ENCODE measurements around the gene SHOC1. TPM values are rescaled to one million over a fixed set of nuclear protein-coding genes. Genes with fewer than 3 reads are reported as not detected.

SHOC1 gene
- total RNA-seq = not detected in 2 replicates
- polyA plus RNA-seq = 0.12 and 0.37 TPM in 2 replicates

DNA sequence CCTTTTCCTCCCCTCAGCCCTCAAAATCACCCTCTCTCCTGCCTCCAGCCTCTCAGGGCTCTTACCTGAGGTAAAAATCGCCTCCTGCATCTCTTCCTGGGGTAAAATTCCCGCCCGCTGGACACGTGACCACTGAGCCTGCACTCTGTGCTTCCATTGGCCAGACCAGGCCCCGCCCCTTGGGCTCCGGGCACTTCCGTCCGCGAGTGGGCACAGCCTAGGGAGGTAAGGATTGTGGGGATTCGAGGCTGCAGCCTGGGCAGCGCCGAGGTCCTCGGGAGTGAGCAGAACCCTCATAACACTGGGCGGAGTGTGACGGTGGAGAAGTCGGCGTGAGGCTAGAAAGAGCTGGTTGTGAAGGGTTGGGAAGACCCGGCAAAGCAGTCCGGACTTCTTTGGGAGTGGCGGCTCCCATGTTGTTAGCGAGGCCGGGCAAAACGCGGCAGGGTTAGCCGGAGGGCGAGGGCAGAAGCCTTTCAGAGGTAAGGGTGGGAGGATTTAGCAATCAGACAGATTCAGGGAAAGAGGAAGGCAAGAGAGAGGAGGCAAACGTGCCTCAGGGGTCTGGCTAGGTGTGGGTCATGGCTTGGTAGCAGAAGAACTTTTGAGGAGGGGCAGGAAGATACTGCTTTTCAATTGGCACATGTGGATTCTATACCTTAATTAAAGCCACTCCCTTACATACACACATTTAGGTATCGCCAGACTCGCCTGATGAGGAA is at the start of gene SHOC1:
TSS of gene SHOC1 (minus strand) at position 103 of the 722 bp plus-strand sequence. CDS start 3,519 bp downstream, outside the sequence.
- H3K27ac ChIP-seq = no peak within 1 kb of the TSS
- no peak within 1 kb of the TSS for H3K4me3 ChIP-seq
- DNase-seq (ENCODE audit: low read depth in 1 of 2, low spot score in 1 of 2) = no peak
- no peaks in the 10 kb centered on the region for H3K27me3 ChIP-seq
- H3K36me3 ChIP-seq = no peaks in the 10 kb centered on the region
- TF ChIP-seq, protein P1, sequence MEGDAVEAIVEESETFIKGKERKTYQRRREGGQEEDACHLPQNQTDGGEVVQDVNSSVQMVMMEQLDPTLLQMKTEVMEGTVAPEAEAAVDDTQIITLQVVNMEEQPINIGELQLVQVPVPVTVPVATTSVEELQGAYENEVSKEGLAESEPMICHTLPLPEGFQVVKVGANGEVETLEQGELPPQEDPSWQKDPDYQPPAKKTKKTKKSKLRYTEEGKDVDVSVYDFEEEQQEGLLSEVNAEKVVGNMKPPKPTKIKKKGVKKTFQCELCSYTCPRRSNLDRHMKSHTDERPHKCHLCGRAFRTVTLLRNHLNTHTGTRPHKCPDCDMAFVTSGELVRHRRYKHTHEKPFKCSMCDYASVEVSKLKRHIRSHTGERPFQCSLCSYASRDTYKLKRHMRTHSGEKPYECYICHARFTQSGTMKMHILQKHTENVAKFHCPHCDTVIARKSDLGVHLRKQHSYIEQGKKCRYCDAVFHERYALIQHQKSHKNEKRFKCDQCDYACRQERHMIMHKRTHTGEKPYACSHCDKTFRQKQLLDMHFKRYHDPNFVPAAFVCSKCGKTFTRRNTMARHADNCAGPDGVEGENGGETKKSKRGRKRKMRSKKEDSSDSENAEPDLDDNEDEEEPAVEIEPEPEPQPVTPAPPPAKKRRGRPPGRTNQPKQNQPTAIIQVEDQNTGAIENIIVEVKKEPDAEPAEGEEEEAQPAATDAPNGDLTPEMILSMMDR (IDR thresholded peaks at IDR 0.05; ENCODE audit: low read depth, low read length) = no peak
- no peaks in the 10 kb centered on the region for H3K4me1 ChIP-seq (ENCODE audit: low read depth)
- H3K9me3 ChIP-seq (ENCODE audit: low read depth) = no peaks in the 10 kb centered on the region

DNA sequence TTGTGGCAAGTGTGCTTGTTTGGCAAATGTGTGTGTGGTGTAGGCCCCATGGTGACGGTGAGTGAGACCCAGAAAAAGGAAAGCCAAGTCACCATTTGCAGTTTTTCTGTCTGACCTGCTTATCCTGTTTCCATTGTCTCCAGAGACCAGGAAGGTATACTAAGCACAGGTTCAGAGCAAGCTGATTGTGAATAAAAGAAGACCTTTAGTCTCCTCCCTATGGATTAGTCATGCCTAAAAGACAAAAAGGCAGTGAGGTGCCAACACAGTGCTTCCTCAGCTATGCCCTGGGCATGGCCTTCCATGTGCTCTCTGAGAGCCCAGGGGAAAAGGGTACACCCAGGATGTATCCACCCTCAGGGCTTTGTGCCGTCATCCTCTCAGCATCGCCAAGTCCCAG is 49.2 kb upstream of the SHOC1 start:
- Histone ChIP-seq H3K4me1 (ENCODE audit: low read depth) (no peaks in the 10 kb centered on the region), H3K9me3 (ENCODE audit: low read depth) (no peaks in the 10 kb centered on the region), H3K27ac (no peak overlapping the region), H3K36me3 (no peaks in the 10 kb centered on the region), H3K4me3 (no peak overlapping the region), H3K27me3 (no peaks in the 10 kb centered on the region)
- TF ChIP-seq, protein P1 (IDR thresholded peaks at IDR 0.05; ENCODE audit: low read depth, low read length) = no peak
- no peak for DNase-seq (ENCODE audit: low read depth in 1 of 2, low spot score in 1 of 2)

DNA sequence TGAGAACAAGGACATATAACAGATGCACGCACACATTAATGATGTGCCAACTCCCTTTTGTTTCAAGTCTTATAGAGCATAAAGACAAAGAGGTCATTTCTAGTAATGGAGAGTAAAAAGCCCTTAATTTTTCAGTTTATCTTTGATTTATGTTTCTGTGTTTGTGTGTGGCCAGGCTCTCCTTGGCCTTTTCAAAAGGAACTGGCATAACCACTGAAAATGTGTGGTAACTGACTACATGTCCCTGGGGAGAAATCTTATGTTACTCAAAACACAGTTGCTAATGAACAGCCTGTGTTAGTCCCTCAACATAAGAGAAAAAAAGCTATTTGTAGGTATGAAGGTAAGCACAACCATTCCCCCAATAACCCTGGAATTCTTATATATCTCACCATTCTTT is 47.6 kb upstream of the SHOC1 start:
- H3K36me3 ChIP-seq = no peaks in the 10 kb centered on the region
- no peaks in the 10 kb centered on the region for H3K9me3 ChIP-seq (ENCODE audit: low read depth)
- H3K4me1 ChIP-seq (ENCODE audit: low read depth) = no peaks in the 10 kb centered on the region
- TF ChIP-seq, protein P1 (IDR thresholded peaks at IDR 0.05; ENCODE audit: low read depth, low read length) = no peak
- H3K4me3 ChIP-seq = no peak overlapping the region
- peak in 1 of 2 donors; percentile 64 for DNase-seq (ENCODE audit: low read depth in 1 of 2, low spot score in 1 of 2)
- H3K27me3 ChIP-seq = no peaks in the 10 kb centered on the region
- H3K27ac ChIP-seq = no peak overlapping the region

DNA sequence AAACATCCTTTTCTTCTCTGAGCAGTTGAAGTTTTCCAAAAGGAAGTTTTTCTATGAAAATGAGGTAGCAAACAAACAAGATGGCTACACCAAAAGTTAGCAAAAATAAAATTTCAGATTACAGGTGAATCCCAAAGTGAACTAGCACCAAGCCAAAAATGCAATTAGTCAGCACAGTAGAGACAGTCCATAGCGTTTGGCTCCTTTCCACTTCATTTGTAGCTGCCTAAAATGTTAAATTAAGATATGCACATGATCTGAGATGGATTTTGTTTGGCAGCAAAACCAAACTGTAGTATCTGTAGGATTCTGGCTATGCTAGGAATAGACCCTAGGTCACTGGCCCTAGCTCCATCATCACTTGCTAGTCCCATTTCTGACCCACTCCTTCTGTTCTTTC is 45.7 kb upstream of the SHOC1 start:
- Histone ChIP-seq H3K27ac (no peak overlapping the region), H3K36me3 (no peaks in the 10 kb centered on the region), H3K9me3 (ENCODE audit: low read depth) (no peaks in the 10 kb centered on the region), H3K4me3 (no peak overlapping the region), H3K4me1 (ENCODE audit: low read depth) (no peaks in the 10 kb centered on the region), H3K27me3 (no peaks in the 10 kb centered on the region)
- TF ChIP-seq, protein P1 (IDR thresholded peaks at IDR 0.05; ENCODE audit: low read depth, low read length) = no peak
- no peak for DNase-seq (ENCODE audit: low read depth in 1 of 2, low spot score in 1 of 2)

DNA sequence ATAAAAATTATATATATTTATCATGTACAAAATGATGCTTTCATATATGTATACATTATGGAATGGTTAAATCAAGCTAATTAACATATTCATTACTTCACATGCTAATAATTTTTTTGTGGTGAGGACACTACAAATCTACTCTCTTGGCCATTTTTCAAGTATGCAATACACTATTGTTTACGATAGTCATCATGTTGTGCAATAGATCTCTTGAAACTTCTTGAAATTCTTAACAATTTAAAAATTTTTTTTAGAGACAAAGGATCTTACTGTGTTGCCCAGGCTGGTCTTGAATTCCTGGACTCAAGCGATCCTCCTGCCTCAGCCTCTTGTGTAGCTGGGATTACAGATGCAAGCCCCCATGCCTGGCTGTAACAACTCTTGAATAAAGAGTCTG is 45.2 kb upstream of the SHOC1 start:
- no peaks in the 10 kb centered on the region for H3K36me3 ChIP-seq
- H3K4me3 ChIP-seq = no peak overlapping the region
- DNase-seq (ENCODE audit: low read depth in 1 of 2, low spot score in 1 of 2) = peak in 1 of 2 donors; percentile 74
- H3K9me3 ChIP-seq (ENCODE audit: low read depth) = no peaks in the 10 kb centered on the region
- no peak overlapping the region for H3K27ac ChIP-seq
- TF ChIP-seq, protein P1 (IDR thresholded peaks at IDR 0.05; ENCODE audit: low read depth, low read length) = no peak
- H3K4me1 ChIP-seq (ENCODE audit: low read depth) = no peaks in the 10 kb centered on the region
- H3K27me3 ChIP-seq = no peaks in the 10 kb centered on the region

All from cardiac muscle cell (in vitro differentiated cells and primary cell).